GM19239 (cell line): ENCODE measurements around the gene IRX3.

ENCODE experiments used
- DNase-seq: peaks from one replicate; pipeline ENCODE4 v3.0.0; 2011; ENCODE audit warnings: low spot score; ENCODE audit not compliant: insufficient read length
- FAIRE-seq: peaks from 2 replicates; lab custom pipeline; 2011; peaks lifted over from hg19 to GRCh38; lab: Jason Lieb, UNC

Gene IRX3

DNA sequence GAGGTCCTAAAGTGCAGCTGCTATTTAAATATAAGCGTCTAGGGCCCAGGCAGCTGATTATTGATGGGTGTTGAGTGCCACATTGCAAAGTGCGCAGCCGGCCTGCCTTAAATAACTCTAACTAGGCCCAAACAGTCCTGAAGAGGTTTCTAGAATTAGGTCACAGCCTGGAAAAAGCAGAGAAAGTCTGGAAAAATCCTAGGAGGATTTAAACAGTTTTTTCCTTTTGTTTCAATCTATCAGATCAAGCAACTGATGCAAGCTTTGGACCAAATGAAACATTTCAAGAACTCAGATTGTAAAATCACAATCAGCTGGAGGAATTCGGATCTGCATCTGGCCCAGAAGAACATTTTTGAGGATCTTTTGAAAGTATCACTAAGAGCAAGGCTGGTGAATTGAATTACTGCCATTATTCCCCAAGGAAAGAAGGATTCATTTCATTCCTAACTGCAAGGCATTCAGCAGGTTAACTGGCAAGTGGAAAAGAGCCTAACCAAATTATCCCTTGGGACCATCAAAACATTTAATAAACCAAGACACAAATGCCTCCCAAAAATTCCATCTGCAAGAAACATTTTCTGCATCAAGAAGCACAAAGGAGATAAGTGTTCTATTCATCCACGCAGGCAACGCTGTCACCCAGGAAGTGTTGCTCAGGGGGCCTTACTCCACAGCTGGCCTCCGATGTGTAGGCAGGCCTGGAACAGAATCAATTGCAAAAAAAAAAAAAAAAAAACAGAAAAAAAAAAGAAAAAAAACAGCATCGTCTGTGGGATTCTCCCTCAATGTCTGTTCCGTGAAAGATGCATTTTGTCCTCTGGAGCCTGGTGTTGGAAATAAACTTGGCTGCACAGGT is 46.1 kb downstream of the IRX3 start:
- FAIRE-seq (no peak), DNase-seq (no peak)

DNA sequence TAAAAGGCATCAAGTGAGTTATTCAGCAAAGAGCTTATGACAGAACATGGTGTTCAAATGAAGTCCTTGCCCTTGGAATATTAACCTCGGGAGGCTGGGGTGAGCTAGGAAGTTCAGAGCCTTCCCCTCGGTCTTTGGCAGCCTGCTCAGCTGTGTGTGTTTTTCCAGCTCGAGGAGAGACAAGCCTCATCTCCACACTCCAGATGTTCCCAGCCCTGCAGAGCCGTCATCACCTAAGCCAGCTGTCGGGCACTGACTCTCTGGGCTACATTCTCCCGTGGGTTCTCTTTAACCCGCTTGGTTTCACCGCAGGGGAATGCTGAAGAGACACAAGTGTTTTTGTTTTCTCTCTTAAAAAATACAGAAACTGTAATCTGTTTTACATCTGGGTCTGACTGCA is 47.1 kb downstream of the IRX3 start:
- FAIRE-seq: no peak

DNA sequence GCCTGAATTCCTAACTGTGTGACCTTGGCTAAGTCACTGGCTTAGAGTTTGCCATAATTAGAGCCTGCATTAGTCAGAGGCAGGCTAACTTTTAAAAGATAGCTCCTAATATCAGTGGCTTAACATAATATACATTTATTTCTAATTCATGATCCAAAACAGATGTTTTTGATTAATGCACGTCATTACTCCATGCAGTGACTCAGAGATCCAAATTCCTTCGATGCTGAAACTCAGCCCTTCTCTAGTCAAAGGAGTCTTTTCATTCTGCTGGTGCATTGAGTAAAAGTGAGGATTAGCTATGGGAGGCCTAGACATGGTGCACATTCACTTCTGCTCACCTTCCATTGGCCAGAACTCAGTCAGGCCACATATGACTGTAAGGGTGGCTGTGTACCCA is 49.8 kb downstream of the IRX3 start:
- DNase-seq (no peak), FAIRE-seq (no peak)

More for the DNA sequence above, 47.1 kb downstream of the IRX3 start:
- no peak for DNase-seq

DNA sequence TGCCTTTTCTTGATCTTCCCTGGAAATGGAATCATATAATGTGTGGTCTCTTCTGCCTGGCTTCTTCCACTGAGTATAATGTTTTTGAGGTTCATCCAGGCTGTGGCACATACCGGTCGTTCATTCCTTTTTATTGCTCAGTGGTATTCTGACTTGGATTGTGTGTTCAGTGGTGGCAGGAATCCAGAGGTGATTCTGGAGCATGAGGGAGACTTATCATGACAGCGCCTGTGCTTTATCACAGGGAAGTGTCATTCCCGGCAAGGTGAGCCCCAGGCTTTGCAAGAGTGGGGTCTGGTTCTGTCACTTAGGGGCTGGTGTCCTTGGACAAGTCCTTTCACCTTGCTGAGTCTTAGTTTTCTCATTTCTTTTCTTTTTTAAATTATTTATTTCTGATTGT is 53.0 kb downstream of the IRX3 start:
- FAIRE-seq: no peak
- DNase-seq: no peak
